KMS-11 (cell line): ENCODE data around the gene SOX8.

ENCODE experiments used
- H2AFZ ChIP-seq: fragments of 200-600 bp; sonication (generic); 2 replicates; pipeline ENCODE4 v1.6.1; 2016; ENCODE audit warnings: antibody characterized with exemption, mixed run types, low read depth
- H3K27ac ChIP-seq: fragments of 200-600 bp; sonication (generic); 2 replicates; pipeline ENCODE4 v1.6.1; 2016; ENCODE audit warnings: mild to moderate bottlenecking, mixed run types
- H3K27me3 ChIP-seq: fragments of 200-600 bp; sonication (generic); 2 replicates; pipeline ENCODE4 v1.6.1; 2017; ENCODE audit warnings: mild to moderate bottlenecking, low read depth, mixed run types, moderate library complexity; ENCODE audit not compliant: insufficient read depth
- H3K36me3 ChIP-seq: fragments of 200-600 bp; sonication (generic); 2 replicates; pipeline ENCODE4 v1.6.1; 2017; ENCODE audit warnings: mild to moderate bottlenecking, mixed run types; ENCODE audit not compliant: insufficient read depth
- H3K4me1 ChIP-seq: fragments of 200-600 bp; sonication (generic); 2 replicates; pipeline ENCODE4 v1.6.1; 2016; ENCODE audit warnings: mild to moderate bottlenecking, low read depth, mixed run types; ENCODE audit not compliant: poor library complexity, severe bottlenecking
- H3K4me2 ChIP-seq: fragments of 200-600 bp; sonication (generic); 2 replicates; pipeline ENCODE4 v1.7.0; 2016; ENCODE audit warnings: mild to moderate bottlenecking, mixed run types
- H3K4me3 ChIP-seq: fragments of 200-600 bp; sonication (generic); IDR thresholded peaks from 2 replicates; pipeline ENCODE4 v1.6.1; 2017; ENCODE audit warnings: low read depth, low read length, mixed read lengths; ENCODE audit not compliant: insufficient read depth
- H3K79me2 ChIP-seq: fragments of 200-600 bp; sonication (generic); 2 replicates; pipeline ENCODE4 v1.6.1; 2016; ENCODE audit warnings: low read depth, mixed run types; ENCODE audit not compliant: insufficient read depth
- H3K9ac ChIP-seq: fragments of 200-600 bp; sonication (generic); 2 replicates; pipeline ENCODE4 v1.6.1; 2016; ENCODE audit warnings: mild to moderate bottlenecking, mixed run types
- H4K20me1 ChIP-seq: fragments of 200-600 bp; sonication (generic); 2 replicates; pipeline ENCODE4 v1.6.1; 2016; ENCODE audit warnings: mild to moderate bottlenecking, mixed run types; ENCODE audit not compliant: insufficient read depth
- CTCF ChIP-seq: fragments of 200-600 bp; sonication (generic); conservative IDR thresholded peaks from 2 replicates; pipeline ENCODE4 v1.6.1; 2017; ENCODE audit warnings: low read depth, mild to moderate bottlenecking, antibody characterized with exemption, low read length, moderate library complexity, mixed read lengths

SOX8 gene

GRCh38 chr16:962366-962765 is 19.2 kb upstream of the SOX8 start:
- Histone ChIP-seq H2AFZ (no peak overlapping the region), H3K4me2 (no peak overlapping the region), H3K4me1 (no peaks in the 10 kb centered on the region), H3K27me3 (peaks cover 40% of the 10 kb centered on the region; the same call in 1 of the 2 replicates), H3K4me3 (no peak overlapping the region), H3K9ac (no peak overlapping the region), H3K79me2 (no peaks in the 10 kb centered on the region), H3K36me3 (no peaks in the 10 kb centered on the region), H4K20me1 (no peaks in the 10 kb centered on the region), H3K27ac (no peak overlapping the region)
- no peak for TF ChIP-seq CTCF

DNA sequence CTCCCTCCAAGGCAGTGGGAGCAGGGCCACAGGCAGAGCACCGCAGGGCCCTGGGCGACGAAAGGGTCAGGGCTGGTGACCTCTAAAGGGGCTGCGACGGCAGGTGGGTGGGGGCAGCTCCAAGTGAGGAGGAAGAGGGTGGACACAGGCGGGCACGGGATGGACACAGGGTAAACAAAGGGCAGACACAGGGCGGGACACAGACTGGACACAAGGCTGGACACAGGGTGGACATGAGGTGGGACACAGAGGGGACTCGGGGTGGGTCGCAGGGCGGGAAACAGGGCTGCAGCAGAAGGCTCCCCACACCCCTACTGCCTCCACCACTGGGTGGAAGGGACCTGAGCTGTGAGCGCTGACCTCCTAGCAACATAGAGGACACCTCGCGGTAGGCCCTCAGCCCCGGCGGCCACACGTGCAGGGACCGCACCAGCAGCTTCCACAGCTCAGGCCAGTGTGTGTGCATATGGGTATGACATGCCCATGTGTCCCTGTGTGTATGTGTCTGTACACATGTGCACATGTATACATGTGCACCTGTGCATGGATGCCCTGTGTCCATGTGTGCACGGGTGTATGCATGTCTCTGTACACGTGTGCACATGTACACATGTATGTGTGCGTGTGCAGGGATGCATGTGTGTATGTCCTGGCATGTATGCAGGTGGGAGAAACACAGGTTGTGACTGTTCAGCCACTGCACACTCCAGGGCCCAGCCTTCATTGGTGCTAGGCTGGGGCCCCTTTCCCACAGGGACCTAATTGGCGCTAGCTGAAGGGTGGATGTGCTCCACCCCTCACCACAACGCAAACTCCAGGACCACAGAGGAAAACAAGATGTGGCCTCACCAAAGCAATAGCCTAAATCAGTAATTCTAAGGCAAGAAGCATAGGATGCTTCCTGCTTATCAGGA is 18.4 kb upstream of the SOX8 start:
- Histone ChIP-seq H3K9ac (no peak overlapping the region), H3K4me1 (no peaks in the 10 kb centered on the region), H3K36me3 (no peaks in the 10 kb centered on the region), H4K20me1 (no peaks in the 10 kb centered on the region), H3K4me3 (no peak overlapping the region), H2AFZ (no peak overlapping the region), H3K27ac (no peak overlapping the region), H3K27me3 (peaks cover 33% of the 10 kb centered on the region; the same call in 1 of the 2 replicates), H3K4me2 (no peak overlapping the region), H3K79me2 (no peaks in the 10 kb centered on the region)
- no peak for TF ChIP-seq CTCF

DNA sequence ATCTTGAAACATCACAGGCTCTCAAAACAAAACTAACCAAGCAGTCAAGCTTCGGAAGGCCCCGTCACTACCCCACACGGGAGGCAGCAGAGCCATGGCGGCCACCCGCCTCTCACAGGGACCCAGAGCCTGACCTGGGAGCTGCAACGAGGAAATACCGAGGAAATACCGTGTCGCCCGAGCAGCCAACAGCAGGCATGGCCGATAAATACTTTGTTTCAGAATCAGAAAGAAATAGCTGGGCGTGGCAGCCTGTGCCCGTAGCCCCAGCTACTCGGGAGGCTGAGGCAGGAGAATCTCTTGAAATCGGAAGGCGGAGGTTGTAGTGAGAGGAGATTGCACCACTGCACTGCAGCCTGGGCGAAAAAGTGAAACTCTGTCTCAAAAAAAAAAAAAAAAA is 17.7 kb upstream of the SOX8 start:
- no peak for TF ChIP-seq CTCF
- Histone ChIP-seq H3K79me2 (no peaks in the 10 kb centered on the region), H3K9ac (no peak overlapping the region)

DNA sequence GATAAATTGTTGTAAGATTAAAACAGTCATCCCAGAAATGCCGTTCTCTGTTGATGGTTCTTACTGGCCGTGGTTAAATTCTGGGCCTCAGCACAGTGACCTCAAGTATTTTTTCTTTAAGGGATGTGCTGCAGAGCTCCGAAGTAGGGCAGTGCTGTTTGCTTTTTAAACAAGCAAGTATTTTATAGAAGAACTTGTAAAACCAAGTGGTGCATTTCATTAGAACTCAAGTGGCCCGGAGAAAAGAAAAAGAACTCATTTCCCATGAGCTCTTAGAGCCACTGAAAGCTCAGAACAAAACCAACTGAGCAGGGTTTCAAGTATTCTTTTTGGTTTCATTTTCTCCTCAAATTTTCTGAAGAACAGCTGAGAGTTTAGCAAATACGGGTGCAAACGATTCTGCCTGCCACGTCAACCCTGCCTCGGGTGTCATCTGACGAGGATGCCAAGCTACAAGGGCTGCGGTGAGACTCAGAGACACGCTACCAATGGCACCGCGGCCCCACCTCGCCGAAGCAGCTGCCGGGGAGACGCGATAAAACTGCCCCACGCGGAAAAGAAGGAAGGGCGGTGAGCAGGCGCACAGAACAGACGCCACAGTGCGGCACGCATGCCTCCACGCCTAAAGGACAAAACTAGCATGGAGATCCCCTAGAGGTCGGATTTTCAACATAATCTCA is 17.1 kb upstream of the SOX8 start:
- Histone ChIP-seq H3K27ac (no peak overlapping the region), H3K4me1 (no peaks in the 10 kb centered on the region), H3K4me2 (no peak overlapping the region), H3K9ac (no peak overlapping the region), H3K27me3 (peaks cover 31% of the 10 kb centered on the region; the same call in 1 of the 2 replicates), H4K20me1 (no peaks in the 10 kb centered on the region), H3K79me2 (no peaks in the 10 kb centered on the region), H3K36me3 (no peaks in the 10 kb centered on the region), H3K4me3 (no peak overlapping the region), H2AFZ (no peak overlapping the region)
- no peak for TF ChIP-seq CTCF

More for the DNA sequence above, 17.7 kb upstream of the SOX8 start:
- Histone ChIP-seq H3K4me1 (no peaks in the 10 kb centered on the region), H3K36me3 (no peaks in the 10 kb centered on the region), H3K4me2 (no peak overlapping the region), H3K27ac (no peak overlapping the region), H4K20me1 (no peaks in the 10 kb centered on the region), H2AFZ (no peak overlapping the region), H3K27me3 (peaks cover 31% of the 10 kb centered on the region; the same call in 1 of the 2 replicates), H3K4me3 (no peak overlapping the region)
